Measurements from ENCODE around the gene PPP1R3E.

- TF ChIP-seq CTCF (IDR thresholded peaks at IDR 0.05) = no peak
- TF ChIP-seq POLR2AphosphoS5 (IDR thresholded peaks at IDR 0.05) = no peak
- no peak for TF ChIP-seq POLR2A (IDR thresholded peaks at IDR 0.05)
- TF ChIP-seq EP300 (IDR thresholded peaks at IDR 0.05) = no peak
Observed at GRCh38 chr14:23296012-23296777, 6.5 kb downstream of the PPP1R3E start.
